MCF 10A (cell line): ENCODE results near the gene NPW. TPM values are rescaled to one million over a fixed set of nuclear protein-coding genes. Genes with fewer than 3 reads are reported as not detected.

Experiments used
- BruUV-seq: library from RNA; stranded (reverse); fragments of 400-500 nt; replicated peaks from 2 replicates; lab custom pipeline; 2021; lab: Mats Ljungman, UMichigan
- CTCF ChIA-PET: fragments of 300-600 bp; sonication (Branson Sonifier 250); formaldehyde crosslinking; extraction: SDS; loops from one replicate; lab custom pipeline; 2021; ENCODE audit warnings: antibody characterized with exemption, inconsistent platforms; lab: Yijun Ruan, JAX
- POLR2A ChIA-PET: fragments of 300-600, 350-650 bp; sonication (Branson Sonifier 250); formaldehyde crosslinking; extraction: SDS; loops from one replicate; lab custom pipeline; 2020; ENCODE audit warnings: antibody characterized with exemption, inconsistent platforms; lab: Yijun Ruan, JAX
- DNase-seq: peaks from one replicate; pipeline ENCODE4 v3.0.0-alpha.2; 2018; ENCODE audit not compliant: unreplicated experiment
- H3K27ac Mint-ChIP-seq: one replicate; pipeline ENCODE4 v1.8.0; 2022; ENCODE audit warnings: mild to moderate bottlenecking, low read depth, mixed read lengths; ENCODE audit not compliant: unreplicated experiment
- H3K27me3 Mint-ChIP-seq: one replicate; pipeline ENCODE4 v1.8.0; 2022; ENCODE audit warnings: mixed read lengths; ENCODE audit not compliant: insufficient read depth, unreplicated experiment
- H3K36me3 Mint-ChIP-seq: one replicate; pipeline ENCODE4 v1.8.0; 2022; ENCODE audit warnings: mild to moderate bottlenecking, moderate library complexity, mixed read lengths; ENCODE audit not compliant: insufficient read depth, unreplicated experiment
- H3K4me1 Mint-ChIP-seq: one replicate; pipeline ENCODE4 v1.8.0; 2022; ENCODE audit warnings: mixed read lengths; ENCODE audit not compliant: insufficient read depth, unreplicated experiment
- H3K4me3 Mint-ChIP-seq: one replicate; pipeline ENCODE4 v1.8.0; 2022; ENCODE audit warnings: mild to moderate bottlenecking, moderate library complexity, mixed read lengths; ENCODE audit not compliant: unreplicated experiment
- H3K9me3 Mint-ChIP-seq: one replicate; pipeline ENCODE4 v1.8.0; 2022; ENCODE audit warnings: mixed read lengths; ENCODE audit not compliant: unreplicated experiment
- intact Hi-C: fragments of 100-400 bp; cut with micrococcal nuclease; formaldehyde crosslinking; loops from 2 replicates; pipeline ENCODE4 v1.14.1; 2022
- total RNA-seq: library from RNA; stranded (reverse); gene quantifications from 2 replicates; pipeline ENCODE4 v1.2.3, GENCODE V29; 2022
- TF ChIP-seq, protein P1 (sequence below): fragments of 200-600 bp; IDR thresholded peaks from one replicate; pipeline ENCODE4 v1.8.0; 2022; ENCODE audit warnings: antibody characterized with exemption, mild to moderate bottlenecking; ENCODE audit not compliant: unreplicated experiment

Gene NPW
- total RNA-seq, 1 experiment from 2014 or later = 4.9 TPM

DNA sequence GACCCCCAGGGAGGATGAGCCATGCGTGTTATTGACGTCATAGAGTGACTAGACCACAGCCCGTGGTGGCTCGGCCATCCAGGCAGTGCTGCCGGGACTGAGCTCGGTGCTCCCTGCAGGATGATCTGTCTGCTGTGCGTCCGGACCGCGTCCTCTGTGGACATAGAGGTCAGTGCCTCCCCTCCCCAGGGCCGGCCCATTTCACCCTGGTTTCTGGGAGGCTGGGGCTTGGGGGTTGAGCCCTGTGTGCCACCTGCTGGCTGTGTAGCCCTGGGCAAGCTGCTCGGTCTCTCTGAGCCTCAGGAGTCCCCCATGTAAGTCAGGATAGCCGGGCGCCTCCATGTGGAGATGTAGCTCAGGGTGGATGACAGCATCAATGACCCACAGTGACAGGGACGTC is 36.5 kb downstream of the NPW start:
- Mint-ChIP-seq H3K4me3 (no peak overlapping the region), H3K27ac (no peak overlapping the region), H3K9me3 (no peaks in the 10 kb centered on the region), H3K36me3 (peaks cover 31% of the 10 kb centered on the region), H3K4me1 (no peaks in the 10 kb centered on the region), H3K27me3 (no peaks in the 10 kb centered on the region)
- DNase-seq = no peak
- intact Hi-C loops = loop anchor here (2.0 kb wide), 1 partner anchor 33 kb away; no protein-coding TSS in a partner anchor
- ChIA-PET CTCF (interaction anchor here (0.9 to 1.6 kb wide), 2 partner anchors 9 to 21 kb away, joined by 5 to 6 read pairs; no protein-coding TSS in a partner anchor), POLR2A (interaction anchor here (1.0 to 2.0 kb wide), 2 partner anchors 8 to 80 kb away, joined by 3 to 13 read pairs; partner anchors contain the start of genes NTHL1, PKD1 and TSC2)
- TF ChIP-seq, protein P1, sequence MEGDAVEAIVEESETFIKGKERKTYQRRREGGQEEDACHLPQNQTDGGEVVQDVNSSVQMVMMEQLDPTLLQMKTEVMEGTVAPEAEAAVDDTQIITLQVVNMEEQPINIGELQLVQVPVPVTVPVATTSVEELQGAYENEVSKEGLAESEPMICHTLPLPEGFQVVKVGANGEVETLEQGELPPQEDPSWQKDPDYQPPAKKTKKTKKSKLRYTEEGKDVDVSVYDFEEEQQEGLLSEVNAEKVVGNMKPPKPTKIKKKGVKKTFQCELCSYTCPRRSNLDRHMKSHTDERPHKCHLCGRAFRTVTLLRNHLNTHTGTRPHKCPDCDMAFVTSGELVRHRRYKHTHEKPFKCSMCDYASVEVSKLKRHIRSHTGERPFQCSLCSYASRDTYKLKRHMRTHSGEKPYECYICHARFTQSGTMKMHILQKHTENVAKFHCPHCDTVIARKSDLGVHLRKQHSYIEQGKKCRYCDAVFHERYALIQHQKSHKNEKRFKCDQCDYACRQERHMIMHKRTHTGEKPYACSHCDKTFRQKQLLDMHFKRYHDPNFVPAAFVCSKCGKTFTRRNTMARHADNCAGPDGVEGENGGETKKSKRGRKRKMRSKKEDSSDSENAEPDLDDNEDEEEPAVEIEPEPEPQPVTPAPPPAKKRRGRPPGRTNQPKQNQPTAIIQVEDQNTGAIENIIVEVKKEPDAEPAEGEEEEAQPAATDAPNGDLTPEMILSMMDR = no peak
- BruUV-seq = no TSS peak

DNA sequence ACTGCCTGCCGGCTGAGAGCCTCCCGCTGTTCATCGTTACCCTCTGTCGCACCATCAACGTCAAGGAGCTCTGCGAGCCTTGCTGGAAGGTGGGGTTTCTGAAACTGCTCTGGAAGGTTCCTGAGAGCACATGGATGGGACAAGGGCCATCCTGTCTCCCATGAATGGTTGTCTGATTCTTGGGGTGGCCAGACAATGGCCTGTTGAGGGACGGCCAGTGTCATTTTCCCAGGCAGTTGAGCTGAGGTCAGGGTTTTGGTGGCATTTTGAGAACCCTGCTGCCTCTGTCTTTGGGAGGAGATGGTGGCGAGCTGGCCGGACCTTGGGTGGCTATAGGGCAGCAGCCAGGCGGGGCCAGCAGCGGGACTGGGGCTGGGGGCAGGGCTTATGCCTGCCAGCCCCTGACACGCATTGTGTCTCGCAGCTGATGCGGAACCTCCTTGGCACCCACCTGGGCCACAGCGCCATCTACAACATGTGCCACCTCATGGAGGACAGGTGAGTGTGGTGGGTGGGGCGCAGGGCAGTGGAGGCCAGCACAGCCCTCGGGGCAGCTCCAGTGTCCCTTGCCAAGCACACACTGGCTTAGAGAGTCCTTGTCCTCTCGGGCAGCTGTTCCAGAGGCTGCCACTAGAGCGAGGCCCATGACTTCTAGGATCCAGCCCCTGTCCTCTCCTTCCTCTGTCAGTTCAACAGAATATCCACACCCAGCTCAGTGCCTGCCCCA is 37.3 kb downstream of the NPW start:
- no peak for DNase-seq
- TF ChIP-seq, protein P1 = no peak
- Mint-ChIP-seq H3K4me1 (no peaks in the 10 kb centered on the region), H3K27me3 (no peaks in the 10 kb centered on the region), H3K9me3 (no peaks in the 10 kb centered on the region), H3K27ac (no peak overlapping the region), H3K36me3 (peaks cover 29% of the 10 kb centered on the region), H3K4me3 (no peak overlapping the region)
- CTCF ChIA-PET = interaction anchor here (0.6 to 1.6 kb wide), 4 partner anchors 10 to 355 kb away, joined by 3 to 5 read pairs (median 4); no protein-coding TSS in a partner anchor
- no TSS peak for BruUV-seq
- intact Hi-C loops = loop anchor here (2.0 kb wide), 1 partner anchor 34 kb away; no protein-coding TSS in a partner anchor
- POLR2A ChIA-PET = interaction anchor here (1.0 to 2.0 kb wide), 2 partner anchors 9 to 79 kb away, joined by 3 to 13 read pairs; partner anchors contain the start of genes NTHL1, PKD1 and TSC2

DNA sequence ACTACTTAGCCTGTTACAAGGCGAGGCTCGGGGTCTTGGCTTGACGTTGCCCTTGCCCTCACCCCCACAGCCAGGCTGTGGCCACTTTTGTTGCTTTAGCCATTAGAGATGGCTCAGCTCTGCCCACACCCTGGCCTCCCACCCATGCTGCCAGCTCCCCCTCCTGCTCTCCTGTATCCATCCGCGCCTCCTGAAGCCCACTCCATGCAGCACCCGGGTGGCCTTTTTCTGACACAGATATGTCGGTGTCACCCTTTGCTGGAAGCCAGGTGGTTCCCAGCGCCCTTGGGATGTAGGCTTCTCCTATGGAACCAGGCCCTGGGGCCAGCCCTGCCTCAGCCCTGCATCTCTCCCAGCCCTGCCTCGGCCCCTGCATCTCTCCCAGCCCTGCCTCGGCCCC is 37.9 kb downstream of the NPW start:
- BruUV-seq = no TSS peak
- intact Hi-C loops = loop anchor here (2.0 kb wide), 1 partner anchor 35 kb away; no protein-coding TSS in a partner anchor
- no peak for DNase-seq
- Mint-ChIP-seq H3K27me3 (no peaks in the 10 kb centered on the region), H3K27ac (no peak overlapping the region), H3K4me1 (no peaks in the 10 kb centered on the region), H3K36me3 (peaks cover 28% of the 10 kb centered on the region), H3K9me3 (no peaks in the 10 kb centered on the region), H3K4me3 (no peak overlapping the region)
- POLR2A ChIA-PET = no interaction called here
- CTCF ChIA-PET = interaction anchor here (0.6 to 1.2 kb wide), 2 partner anchors 35 to 356 kb away, joined by 3 to 4 read pairs; no protein-coding TSS in a partner anchor
- TF ChIP-seq, protein P1 = no peak

DNA sequence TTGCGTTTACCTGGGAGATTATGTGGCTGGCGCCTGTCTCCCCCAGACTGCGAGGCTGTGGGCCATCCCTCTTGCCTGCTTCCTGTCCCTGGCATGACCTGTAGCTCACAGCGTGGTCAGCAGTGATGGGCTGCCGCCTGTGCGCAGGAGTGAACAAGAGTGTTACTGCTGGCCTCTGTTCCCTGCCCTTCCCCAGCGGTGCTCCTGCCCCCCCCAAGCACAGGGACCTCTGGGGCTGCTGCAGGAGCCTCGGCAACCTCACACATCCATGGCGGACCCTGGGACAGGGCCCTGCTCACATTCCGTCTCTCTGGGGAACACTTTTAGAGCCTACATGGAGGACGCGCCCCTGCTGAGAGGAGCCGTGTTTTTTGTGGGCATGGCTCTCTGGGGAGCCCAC is 38.8 kb downstream of the NPW start:
- Mint-ChIP-seq H3K27me3 (no peaks in the 10 kb centered on the region), H3K27ac (no peak overlapping the region), H3K9me3 (no peaks in the 10 kb centered on the region), H3K36me3 (peaks cover 28% of the 10 kb centered on the region), H3K4me1 (no peaks in the 10 kb centered on the region), H3K4me3 (no peak overlapping the region)
- no TSS peak for BruUV-seq
- intact Hi-C loops = no loop called here
- TF ChIP-seq, protein P1 = no peak
- CTCF ChIA-PET = no interaction called here
- POLR2A ChIA-PET = no interaction called here
- DNase-seq = no peak
